Stimulated activated CD8-positive, alpha-beta memory T cell treated with anti-CD3 and anti-CD28 coated beads, Interleukin-15, amount 100 ng/mL, for 4 hours (primary cell): ENCODE measurements around the gene PDLIM5.
"Not testable (repeated sequence)": the region's sequence is repeated elsewhere in the genome, so short reads cannot be mapped to it uniquely, and the experiment has no call there.

Experiments used
- DNase-seq, 2 donors: peaks; one replicate each; pipeline ENCODE4 v3.0.0-alpha.2; 2020; ENCODE audit warnings: low read depth in 2 of 2

The PDLIM5 gene

DNA sequence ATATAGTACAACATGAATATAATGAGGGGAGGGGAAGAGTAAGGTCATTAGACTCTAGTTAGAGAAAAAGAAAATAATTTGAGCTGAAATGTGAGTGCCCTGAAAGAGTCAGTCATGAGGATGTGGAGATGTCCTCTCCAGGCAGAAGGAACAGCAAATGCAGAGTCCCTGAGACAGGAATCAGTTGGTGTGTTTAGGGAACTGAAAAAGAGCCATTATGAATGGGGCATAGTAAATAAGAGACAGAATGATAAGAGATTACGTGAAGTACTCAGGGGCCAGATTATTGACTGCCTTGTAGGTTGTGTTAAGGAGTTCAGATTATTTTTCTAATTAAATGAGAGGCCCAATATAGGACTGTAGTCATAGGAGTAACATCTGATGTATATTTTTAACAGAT is 147.0 kb downstream of the PDLIM5 start:
- DNase-seq, result no peak

DNA sequence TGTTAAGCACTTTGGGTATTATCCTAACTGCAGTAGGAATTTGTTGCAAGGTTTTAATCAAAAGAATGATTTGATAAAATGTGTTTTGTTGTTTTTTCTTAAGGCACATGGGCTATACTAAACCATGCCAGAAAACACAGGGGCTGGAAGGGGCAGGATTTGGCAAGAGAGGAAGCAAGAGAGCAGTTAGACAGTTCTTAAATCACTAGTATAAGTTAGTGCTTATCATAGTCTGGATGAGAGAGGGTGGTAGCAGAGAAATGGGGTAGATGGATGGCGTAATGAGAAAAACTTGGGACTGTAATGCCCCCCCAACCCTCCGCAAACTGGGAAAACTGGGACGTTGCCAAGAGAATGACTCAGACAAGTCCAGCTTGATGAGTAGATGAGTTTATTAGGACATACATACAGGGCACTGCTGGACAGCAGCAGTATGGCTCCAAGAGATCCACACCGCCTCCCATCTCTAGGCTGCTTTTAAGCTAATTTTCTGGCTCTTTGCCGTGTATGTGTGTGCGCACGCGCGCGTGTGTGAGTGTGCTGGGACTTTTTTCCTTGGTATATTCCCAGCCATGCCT is 151.5 kb downstream of the PDLIM5 start:
- no peak for DNase-seq

DNA sequence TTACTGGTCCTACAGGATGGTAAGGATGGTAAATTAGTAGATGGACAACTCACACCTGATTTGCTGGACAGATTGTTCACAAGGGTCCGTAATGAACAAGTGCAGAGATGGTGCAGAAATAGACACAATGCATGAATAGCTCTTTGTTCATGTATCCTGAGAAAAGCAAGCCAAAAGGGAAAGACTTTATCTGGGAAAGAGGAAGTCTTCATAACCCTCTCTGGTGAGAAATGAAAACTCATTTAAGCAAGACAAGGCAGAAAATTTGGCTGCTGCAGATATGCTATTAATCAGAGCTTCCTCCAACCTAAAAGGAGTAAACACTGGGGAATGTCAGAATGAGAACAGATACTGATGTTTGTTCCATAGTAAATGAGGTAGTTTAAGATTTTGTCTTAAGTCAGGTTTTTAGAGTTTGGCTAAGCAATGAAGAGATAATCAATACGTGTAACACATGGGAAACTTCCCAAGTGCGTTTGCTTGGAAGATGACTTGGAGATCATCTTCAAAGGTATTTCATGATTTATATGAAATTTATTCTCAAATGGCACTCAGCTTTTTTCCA is 153.6 kb downstream of the PDLIM5 start:
- no peak for DNase-seq

DNA sequence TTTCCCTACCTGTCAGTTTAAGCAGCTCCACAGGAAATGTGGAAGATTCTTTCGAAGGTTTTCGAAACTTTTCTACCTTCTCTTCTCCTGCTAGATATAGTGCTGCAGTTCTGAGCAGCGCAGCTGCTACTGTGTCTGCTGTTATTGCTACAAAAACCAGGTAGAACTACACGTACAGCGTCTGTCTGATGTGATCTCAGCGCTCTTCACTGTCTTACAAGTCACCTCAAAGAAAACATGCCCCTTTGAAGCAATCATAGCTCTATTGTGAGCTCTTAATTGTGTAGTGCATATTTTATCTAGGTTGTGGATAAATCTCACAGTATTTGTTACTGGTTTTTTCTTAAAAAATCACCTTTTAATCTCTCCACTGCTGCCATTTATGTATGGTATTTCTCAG is 158.4 kb downstream of the PDLIM5 start:
- DNase-seq, result no peak

DNA sequence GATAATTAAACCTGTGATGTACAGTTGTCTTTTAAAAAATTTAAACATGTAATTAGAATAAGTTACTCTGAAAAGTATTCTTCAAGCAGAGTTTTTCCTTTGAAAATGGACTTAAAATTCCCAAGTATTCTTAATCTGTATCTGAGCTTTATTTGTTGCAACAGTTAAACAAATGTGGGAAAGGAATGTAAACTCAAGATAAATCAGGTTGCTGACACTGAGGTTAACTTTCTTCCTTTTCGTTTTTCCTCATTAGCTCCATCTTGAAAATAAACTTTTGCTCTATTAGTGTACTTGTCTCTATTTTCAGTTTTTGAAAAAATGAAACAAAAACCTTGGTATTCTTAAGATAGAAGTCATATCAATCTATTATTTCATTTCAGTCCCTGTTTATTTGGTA is 161.5 kb downstream of the PDLIM5 start:
- no peak for DNase-seq

DNA sequence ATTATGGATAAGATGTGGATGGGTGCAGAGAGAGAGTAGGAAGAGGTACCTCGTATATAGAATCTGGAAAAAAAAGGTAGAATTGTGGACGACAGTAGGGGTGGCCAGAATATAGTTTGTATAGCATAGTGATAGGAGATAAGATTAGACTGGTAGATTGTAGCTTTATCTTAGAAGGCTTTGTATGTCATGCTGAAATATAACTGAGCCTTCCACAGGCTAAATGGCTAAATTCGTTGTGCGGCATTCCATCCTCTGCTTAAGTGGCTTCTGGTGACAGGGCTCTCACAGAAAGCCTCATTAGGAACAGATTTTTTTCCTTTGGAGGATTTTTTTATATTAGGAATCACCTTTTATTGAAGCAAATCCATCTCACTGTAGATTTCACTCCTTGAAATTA is 163.7 kb downstream of the PDLIM5 start:
- DNase-seq, result no peak

DNA sequence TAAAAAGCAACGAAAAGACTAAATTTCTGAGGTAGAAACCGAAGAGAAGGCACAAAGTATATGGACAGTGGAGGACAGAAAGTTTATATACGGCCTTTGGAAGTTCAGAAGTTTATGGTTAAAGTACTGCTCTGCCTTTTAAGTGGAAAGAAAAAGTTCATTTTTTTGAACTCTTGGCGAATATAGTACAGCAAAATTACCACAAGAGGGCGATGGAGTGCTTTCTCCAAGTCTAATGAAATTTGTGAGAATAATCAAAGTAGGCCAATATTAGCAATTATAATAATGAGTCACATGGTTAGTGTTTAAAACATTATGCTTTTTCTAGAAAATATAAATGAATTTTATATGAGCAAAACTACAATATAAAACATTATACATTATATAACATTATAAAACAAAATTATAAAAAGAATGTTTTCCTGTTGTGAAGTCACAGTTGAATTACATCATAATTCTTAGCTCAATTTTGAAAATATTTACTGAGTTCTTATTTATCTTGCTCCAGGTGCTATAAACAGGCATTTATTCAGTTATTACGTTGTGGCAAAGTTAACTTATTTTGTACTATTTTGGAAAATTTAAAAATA is 169.8 kb downstream of the PDLIM5 start:
- no peak for DNase-seq

DNA sequence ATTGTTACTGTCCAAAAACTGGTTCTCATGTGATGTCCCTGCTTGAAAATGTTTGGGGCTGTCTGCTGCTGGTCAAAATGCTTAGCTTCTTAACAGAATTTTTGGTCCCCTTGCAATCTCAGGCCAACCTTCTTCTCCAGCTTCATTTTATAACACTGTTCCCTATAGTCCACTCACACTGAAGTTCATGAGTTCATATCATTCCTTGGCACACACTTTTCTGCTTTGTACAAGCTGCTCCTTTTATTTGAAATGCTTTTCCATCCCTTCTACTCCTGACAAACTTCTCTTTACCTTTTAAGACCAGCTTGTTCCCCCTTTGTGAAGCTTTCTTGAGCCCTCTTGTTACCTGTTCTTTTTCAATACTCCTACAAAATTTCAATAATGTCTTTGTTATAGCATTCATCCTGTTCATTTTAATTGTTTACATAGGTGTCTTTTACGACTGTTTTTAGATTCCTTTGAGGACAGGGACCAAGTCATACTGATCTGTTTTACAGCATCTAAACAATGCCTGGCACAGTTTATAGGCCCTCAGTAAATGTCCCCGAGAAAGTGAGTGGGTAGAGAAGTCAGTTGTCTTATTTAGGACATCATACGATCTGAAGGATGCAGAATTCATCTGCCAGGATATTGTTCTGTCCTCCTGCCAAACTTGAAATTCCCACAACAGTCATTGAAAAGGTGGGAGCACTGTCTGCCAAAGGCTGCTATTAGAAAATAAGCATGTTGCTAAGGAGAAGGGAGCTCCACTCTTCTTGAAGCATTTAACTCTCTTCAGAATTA is 171.6 kb downstream of the PDLIM5 start:
- no peak for DNase-seq

DNA sequence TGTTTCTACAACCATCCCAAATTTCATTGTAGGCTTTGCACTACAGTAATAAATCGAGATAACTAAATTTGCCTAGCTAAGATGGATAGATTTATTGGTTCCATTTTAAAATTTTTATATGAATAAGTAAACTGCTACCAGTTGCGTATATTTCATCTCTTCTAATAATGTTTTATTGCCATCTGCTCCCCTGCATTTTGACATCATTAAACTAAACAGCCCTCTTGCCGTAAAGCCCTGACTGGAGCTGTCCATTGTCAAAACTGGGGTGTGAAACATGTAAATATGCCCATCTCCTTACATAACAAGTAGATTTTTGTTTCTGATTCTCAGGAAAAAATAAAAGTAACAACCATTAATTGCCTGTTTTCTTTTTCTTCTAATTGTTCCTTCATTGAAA is 175.2 kb downstream of the PDLIM5 start:
- DNase-seq, result no peak

DNA sequence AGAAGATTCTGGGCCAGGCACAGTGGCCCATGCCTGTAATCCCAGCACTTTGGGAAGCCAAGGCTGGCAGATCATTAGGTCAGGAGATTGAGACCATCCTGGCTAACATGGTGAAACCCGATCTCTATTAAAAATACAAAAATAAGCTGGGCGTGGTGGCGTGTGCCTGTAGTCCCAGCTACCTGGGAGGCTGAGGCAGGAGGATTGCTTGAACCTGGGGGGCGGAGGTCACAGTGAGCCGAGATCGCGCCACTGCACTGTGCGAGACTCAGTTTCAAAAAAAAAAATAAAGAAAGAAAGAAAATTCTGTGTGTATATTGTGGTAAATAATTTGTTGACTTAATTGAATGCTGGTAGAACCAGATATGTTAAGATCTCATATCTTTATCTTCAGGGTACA is 177.3 kb downstream of the PDLIM5 start:
- DNase-seq, result not testable (repeated sequence)

DNA sequence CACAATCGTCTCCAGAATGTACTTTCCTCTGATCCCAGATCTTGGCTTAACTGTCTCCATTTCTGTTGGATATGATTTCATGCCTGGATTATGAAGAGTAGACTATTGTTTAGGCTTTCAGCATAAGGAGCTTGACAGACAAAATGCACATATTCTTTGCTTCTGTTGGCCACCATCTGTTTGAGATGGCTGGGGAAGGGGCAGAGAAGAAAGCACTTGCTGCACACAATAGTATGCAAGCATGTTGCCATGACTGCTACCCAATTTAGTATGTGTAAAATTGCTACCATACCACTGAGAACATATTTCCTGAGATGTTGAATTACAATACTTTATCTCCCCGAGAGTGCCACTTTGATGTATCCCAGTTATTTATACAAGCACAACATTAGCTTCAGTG is 178.1 kb downstream of the PDLIM5 start:
- no peak for DNase-seq

DNA sequence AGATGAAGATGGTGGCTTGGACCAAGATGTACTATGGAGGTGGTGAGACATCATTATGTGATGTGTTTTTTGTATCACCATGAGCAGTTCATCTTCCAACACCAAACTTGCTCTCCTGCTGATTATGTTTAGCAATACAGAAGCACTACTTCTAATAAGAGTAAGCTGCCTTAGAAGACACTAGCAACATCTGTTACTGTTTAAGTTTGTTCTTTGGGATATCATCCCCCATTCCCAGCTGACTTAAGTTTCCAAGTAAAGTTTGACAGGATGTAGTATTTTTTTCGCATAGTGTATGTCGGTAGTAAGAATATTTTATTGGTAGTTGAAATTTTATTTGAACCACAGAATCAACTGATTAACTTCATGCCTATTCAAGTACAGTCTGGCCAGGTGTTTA is 182.5 kb downstream of the PDLIM5 start:
- no peak for DNase-seq

DNA sequence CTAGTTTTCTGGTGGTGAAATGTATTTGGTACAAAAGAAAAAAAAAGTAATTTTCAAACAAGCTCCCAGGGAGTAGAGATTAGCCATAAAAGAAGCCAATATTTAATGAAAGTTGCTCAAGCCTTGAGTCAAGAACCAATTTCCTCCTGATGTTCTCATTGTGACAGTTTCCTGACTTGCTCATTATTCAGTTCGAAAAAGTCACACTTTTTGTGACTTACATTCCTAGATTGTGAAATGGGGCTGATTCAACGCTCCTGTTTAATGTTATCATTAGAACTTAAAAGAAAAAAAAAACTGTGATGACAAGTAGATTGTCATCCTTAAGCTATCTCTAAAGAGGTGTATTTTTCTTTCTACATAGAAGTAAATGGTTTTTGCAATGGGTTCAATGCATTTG is 183.4 kb downstream of the PDLIM5 start:
- no peak for DNase-seq

DNA sequence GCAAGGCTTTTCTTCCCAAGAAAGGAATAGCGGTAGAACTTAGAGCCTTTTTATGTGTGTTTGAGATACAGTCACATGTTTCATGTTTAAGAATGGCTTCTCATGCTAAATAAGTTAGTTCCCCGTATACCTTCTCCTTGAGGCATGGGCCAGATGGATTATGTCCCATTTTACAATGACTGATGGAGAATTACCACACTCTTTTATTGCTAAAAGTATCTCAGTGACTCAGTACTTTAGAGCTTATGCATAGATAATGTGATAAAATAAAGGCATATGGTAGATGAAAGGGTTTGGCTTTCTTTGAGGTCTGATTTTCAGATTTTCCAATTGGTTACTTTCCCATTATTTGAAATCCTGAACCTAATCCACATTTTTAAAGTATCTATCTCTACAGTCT is 184.3 kb downstream of the PDLIM5 start:
- no peak for DNase-seq

DNA sequence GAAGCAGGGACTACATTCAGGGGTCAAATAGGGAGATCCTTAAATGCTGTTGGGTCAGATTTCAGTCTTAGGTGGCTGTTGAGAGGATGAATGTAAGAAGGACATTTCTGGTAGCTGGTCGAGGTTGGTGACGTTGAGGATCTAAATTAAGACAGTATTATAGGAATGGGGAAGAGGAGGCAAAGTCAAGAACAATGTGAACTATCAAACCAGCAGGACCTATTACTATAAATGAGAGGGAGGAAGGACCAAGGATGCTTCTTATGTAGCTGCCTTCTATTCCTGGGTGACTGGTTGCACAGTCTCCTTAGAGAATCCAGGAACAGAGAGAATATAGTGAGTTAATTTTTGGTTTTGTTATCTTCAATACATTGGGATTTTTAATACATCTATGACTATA is 187.6 kb downstream of the PDLIM5 start:
- no peak for DNase-seq

DNA sequence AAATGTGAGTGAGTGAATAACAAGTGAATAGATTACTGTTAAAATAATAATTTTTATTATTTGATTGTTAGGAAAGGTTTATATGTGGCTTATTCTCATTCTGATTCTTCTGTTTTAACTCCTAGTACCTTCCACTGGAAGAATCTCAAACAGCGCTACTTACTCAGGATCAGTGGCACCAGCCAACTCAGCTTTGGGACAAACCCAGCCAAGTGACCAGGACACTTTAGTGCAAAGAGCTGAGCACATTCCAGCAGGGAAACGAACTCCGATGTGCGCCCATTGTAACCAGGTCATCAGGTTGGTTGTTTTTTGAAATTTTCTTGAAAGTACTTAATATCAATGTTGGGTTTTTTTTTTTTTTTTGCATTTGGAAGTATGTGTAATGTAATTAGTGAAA is 188.4 kb downstream of the PDLIM5 start:
- no peak for DNase-seq

DNA sequence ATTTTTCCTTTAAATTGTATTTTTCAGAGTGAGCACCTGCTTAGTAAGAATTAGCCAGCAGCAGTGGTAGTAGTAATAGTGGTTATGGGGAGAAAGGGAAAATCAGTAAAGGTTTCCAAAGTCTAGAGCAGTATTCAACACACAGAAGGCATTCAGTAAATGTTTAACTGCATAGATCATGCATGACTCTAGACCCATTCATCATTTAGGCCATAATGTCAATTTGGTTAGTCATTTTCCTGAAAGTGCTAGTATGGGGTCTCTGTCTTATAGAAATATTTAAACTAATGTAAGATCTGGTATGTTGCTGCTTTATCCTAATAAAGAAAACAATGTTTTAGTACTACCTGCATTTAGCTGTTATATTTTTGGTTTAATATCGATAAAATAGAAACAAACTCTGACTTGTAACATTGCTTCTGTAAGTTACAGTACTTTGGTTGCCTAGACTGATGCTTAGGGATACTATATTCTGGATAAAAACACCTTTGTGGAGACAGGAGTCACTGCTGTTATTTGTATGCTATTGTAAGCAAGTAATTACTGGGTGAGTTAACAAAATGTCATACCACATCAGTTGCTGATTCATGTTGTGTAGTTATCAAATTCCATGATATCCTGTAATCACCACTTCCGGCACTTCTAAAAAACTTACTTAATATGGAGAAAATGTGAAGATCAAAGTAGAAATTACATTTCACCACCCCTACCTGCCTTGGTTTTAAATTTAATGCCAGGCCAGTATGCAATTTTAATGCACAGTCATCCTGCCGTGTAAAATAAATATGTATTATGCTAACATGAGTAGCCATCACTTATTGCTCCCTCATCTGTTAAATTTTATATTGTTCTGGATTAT is 190.2 kb downstream of the PDLIM5 start:
- DNase-seq, result no peak

DNA sequence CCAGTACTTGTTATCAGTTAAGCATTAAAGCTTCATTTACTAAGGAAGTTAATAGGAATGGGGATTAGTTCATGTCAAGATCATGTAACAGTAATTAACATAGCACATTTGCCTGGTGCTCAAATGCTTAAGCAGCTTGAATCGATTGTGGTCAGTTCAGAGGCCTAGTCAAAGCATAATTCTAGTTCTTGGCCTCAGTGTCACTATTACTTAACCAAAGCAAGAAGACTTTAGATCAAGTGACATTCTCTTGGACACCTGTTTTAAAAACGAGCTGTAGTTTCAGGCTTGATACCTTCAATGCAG is 190.8 kb downstream of the PDLIM5 start:
- DNase-seq, result no peak

DNA sequence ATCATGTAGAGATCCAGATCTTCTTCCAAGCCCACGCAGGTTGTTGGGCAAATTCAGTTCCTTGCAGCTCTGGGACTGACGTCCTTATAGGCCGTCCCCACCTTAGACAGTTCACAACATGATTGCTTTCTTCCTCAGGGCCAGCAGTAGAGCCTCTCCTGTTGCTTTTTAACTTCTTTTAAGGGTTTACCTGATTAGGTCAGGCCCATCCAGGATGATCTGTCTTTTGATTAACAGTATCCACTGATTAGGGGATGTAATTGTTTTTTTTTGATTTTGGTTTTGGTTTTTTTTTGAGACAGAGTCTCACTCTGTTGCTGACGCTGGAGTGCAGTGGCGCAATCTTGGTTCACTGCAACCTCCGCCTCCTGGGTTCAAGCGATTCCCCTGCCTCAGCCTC is 197.0 kb downstream of the PDLIM5 start:
- DNase-seq, result no peak

DNA sequence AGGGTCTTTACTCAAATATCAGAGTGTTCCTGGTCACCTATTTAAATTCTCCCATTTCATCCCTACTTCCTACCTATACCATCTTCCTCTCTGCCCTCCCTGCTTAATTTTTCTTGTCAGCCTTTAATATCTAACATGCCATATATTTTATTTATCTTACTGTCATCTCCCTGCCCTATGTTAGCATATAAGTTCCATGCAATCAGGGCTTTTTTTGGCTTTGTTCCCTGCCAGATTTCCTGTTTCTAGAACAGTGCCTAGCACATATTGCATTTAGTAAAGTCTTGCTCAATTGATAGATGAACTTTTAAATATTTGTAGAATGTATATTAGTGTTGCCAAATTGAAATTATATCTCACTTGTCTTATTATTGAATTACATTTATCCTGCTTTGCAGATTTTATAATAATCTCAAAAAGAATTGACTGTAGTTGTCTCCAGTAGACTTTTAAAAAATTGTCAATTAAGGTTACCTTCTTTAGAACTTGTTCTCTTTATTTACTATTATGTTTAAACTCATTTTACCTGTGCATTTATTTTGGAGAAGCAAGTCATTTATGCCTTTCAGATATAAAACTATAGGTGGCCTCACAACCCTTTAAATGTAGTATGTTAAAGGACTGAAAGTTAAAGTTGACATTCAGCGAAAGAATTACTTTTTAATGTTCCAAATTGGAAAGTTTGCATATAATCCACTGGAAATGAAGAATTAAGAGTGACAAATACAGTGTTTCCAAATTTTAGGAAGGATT is 197.8 kb downstream of the PDLIM5 start:
- no peak for DNase-seq

DNA sequence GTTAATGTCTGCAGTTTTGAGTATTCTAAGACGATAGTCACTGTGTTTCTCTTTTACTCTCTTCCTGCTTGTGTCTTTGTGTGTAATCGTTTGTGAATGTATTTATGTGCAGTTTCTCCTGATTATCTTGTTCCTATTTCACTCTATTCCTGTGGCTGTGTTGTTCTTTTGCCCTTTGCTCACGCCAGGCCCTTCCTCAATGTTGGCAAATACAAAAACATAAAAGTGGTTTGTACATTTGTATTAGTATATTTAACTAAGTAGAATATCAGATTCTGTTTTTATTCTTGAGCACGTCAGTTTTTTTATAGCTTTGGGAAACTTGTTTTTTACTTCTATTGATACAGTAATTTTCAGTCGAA is 198.4 kb downstream of the PDLIM5 start:
- no peak for DNase-seq

DNA sequence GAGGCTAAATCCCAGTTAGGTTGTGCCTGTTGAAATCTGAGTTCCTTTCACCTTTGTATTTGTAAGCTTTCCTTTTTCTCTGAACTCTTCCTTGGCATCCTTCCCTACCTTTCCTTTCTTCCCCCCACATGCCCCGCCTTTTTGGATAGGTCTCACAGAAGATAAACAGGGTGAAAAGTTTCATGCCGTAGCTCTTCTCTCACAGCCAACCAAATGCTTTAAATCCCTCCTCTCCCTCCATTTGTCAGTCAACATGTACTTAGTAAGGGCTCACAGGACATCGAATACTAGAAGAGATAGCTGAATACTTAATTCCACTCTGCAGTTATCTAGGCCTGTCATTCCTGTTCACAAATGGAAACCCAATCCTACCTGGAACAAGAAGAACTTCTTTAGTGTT is 198.9 kb downstream of the PDLIM5 start:
- DNase-seq, result no peak
